HG03460 (cell line): ENCODE data around the gene KLF7.

Experiments
- ATAC-seq: cut with Tn5 transposase; IDR thresholded peaks from one replicate; pipeline ENCODE4 v1.9.1; 2021; ENCODE audit not compliant: unreplicated experiment

The KLF7 gene

DNA sequence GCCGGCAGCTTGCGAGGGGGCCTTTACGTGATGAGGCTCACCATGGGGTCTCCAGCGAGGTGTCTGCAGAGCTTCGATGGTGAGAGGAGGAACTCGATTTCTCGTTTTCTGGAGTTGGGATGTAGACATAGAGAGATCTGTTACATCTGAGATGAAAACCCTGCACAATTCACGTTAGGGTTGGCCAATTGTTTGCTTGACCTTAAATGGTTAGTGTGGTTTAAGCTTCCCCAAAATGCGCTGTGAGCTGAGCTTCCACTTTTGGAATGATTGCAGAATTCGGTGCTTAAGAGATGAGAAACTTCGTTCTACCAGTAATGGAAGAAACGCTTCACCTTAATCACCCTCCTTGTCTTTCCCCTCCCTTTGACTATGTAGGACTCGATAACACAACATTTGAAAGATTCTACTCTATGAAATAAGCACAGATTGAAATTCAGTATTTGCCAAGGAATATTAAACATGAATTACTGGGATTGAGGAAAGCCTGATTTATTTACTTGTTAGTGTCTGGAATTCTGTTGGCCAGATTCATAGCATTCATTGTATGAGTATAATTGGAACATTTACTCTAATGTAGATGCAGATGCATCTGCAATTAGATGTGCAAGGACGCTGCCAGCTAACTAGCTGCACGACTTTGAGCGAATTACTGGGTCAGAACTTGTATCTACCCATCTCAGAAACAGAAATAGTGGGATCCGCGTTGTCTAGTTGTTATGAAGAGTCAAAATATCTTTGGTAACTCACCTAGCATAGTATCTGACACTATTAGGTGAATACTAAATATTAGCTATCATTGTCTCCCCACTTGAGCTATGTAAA lies 1.6 kb upstream of the KLF7 start:
- no peak for ATAC-seq

DNA sequence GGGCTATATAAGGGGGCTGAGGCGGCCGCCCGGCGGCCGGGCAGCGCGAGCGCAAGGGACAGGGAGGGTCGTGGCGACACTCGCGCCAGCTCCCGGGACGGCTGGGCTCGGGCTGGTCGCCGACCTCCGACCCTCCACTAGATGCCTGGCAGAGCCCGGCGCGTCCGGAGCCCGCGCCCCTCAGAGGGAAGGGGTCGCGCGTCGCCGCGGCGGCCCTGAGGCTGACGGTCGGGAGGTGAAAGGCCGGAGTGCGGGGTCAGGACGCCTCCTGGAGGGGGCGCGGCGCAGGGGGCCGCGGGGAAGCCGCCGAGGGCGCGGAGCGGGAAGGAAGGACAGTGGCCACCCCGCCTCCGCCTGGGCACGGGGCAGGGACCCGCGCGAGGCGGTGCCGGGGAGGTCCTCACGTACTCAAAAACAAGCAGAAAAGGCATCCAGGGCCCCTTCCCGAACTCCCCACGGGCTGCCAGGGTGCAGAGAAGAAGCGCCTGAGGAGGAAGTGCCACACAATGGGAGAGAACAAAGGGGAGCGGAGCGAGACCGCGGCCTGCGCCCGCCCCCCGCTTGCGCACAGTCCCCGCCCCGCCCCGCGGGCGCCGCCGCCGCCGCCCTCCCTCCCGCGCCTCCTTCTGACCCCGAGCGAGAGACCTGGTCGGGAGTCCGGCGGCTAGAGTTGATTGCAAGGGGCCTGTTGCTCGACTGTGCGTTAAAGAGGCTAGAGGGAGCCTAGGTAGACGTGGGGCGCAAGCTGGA lies 776 bp upstream of the KLF7 start:
- ATAC-seq = peak; percentile 45

DNA sequence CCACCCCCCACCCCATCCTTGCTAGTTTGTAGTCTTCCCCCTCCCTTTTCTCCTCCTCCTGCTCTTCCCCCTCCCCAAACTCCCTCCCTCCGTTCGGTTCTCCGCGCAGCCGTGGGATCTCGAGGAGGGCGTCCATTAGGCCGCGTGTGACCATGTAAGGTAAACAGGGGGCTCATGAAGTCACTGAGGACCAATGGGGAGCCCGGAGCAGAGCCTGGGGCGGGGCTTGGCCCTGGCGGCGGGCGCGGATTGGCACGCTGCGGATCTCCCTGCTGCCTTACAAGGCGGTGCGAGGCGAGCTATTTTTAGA lies 246 bp upstream of the KLF7 start:
- ATAC-seq = peak; percentile 93

DNA sequence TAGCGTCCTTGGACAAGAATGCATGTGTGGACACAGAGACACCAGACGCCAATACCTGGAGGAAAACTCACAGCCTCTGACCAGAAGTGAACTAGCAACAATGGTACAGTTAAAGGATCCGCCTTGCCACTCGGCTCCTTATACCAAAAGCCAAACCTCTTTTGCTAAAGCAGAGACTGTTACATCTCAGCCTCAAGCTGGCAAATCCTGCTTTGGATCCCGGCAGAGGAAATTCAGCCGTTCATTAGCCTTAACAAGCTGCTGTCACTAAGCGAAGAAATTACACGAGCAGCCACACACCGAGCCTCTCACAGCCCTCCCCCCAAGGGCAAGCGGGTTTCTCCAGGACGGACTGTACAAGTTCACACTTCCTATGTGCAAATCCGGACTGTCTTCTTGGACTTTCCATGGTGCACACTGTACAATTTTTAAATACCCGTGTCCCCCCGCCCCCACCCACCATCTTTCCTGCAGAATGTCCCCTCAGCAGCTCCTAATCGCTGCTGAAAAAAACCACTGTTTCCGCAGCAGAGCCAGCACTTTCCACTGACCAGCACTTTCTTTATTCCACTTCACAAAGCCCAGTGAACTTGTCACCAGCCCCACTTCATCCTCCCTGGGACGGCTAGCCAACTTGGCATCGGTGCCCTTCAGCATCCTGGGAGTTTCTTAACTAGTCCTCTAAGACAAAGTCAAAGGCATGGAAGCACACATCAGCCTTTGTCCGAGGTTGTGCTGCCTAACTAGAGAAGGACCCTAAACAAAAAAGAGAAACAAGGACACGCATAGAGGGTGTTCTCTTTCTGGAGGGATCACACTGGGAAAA lies 1.5 kb downstream of the KLF7 start:
- no peak for ATAC-seq

DNA sequence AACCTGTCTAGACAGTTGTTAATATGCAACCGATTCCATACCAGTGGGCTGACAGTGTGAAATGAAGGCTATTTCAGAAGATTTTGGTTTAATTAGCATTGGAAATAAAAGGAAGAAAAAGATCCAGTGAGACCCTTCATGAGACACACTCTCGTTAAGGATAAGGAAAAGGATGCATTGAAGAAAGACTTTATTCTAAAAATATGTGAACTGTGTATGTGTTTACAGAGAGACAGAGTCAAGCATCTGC lies 2.1 kb downstream of the KLF7 start:
- no peak for ATAC-seq

DNA sequence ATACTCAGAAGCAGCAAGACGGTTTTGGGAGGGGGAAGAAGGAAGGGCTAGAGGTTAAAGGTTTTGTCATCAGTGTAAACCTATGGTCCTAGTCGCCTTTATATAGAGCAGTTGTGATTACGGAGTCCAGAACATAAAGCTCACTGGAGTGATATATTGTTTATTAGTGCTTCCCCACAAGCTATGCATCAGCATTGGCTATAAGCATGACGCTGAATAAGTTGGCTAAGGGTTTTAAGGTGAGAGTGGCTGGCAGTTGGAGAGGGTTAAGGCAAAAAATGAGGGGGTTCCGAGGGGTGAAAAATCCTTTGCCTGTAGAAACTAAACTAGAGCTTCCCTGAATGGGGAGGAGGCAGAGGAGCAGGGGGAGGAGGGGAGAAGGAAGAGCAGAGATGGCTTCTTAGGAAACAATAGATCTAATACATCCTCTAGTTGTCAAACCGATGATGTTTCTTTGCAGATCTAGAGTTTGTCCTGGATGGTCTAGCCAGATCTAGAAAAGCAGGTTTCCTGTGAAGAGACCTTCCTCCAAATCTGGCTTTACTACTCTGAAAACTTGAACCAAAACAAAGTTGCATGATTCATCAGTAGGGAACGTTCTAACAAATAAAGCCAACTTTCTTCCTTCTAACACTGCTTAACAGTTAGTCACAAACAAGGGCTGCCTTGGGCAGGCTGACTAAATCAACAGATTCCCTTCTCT lies 2.5 kb downstream of the KLF7 start:
- no peak for ATAC-seq

DNA sequence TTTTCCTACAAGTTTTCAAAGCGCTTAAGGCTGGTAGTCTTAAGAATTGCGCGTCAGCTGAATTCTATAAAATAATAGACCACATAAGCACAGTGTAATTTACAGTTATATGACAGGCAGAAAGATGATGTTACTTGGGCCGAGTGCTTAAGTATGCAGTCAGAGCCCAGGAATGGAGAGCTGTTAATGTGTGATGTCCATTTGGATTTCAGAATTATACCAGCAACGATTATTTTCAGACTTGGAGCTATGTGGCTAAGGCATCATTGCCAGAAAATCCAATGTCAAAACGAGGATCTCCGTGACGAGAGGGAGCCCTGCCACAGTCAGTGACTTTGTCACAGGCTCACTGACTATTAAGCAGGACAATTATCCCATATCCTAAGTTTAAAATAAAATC lies 3.4 kb downstream of the KLF7 start:
- no peak for ATAC-seq

DNA sequence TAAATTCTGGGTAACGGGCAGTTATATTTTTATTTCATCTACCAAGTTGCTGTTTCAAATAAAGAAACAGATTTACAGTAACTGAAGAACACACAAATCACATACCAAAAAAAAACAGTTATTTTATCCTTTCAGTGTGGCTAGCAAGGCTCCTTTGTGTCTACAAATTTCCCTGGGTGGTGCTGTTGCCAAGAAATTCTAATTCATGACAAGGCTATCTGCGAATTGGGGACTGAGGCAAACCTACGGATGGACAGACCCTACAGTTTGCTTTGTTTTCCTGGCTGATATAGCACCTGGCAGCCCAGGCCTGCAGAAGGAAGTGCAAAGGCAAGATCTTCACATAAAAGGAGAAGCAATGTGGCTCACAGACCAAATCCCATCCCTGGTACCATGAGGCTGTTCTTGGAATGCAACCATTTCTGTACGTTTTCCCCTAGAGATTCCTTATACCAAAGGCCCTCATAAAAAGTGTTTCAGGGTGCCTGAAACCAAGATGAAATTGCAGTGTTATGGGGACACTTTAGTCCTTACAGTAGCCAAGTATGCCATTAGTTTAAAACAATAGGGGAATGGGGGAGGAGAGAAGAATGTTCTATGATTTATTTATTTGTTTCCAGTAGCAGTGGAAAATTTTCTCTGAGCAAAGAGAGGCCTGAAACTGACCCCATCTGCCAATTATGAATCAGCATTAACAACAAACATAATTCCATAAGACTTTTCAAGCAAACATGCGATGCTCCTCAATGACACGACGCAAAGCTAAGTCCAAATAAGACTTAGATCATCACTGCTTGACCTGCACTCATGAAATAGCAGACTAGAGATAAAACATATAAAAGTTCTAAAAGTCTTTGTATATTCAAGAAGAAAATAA lies 4.3 kb downstream of the KLF7 start:
- ATAC-seq = no peak

DNA sequence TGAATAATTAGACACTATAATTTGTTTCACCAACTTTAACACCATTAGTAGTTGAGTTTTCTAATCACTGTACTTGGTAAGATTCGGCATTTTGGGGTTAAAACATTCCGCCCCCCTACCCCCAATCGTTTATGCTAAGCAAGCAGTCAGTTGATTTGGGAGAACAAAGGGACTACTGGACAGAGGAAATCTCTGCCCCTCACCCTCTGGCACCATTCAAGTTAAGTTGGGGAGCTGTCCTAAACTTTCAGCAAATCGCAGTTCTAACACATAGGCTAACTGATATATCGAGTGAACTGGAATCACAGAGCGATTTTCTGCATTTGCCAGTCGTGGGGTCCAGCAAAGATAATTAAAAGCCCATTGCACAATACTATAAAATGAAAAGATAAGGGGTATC lies 5.6 kb downstream of the KLF7 start:
- no peak for ATAC-seq

DNA sequence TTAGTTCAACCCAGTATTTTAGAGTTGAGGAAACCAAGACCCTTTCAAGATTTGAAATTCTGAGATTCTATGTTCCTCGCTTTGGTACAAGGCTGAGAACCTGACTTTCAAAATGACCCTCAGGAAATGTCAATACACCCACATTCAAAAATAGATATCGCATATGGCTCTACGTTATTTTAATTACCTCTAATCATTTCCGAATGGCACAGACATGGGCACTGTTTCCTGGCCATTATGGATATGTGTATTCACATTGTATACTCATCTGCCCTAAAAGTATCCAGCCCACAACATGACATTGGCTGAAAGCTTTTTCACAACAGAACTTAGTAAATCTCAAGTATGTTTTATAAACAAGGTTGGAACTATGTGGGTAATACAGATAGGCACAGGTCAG lies 6.7 kb downstream of the KLF7 start:
- no peak for ATAC-seq

DNA sequence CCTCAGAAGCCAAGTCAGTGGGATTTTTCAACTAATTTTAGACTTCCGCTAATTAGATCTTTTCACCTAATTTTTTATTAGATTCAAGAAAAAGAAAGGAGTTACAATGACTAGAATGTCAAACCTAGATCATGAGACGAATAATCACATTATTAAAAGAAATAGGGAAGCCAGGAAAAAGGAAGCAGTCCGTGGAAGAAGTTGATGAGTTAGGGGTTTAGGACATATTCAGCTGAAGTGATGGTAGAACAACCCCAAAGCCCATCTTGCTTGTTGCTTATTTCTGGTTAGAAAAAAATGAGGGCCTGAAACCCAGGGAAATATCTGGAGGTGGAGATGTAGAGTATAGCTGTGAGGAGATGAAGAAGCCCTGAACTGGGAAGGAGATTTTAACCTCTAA lies 8.0 kb downstream of the KLF7 start:
- no peak for ATAC-seq

DNA sequence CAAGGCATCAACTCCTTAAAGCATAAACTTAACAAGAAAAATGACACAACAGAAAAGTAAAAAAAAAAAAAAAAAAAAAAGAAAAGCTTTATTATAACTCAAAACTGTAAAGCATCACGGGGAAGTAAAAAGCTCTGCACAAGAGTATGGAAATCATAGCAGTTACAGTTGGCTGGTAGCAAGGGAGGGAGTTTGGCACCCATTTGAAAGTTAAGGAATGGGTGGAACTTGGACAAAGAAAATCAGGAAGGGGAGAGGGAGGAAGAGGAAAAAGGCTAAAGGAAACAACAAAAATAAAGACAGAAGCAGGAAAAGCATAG lies 8.6 kb downstream of the KLF7 start:
- no peak for ATAC-seq

DNA sequence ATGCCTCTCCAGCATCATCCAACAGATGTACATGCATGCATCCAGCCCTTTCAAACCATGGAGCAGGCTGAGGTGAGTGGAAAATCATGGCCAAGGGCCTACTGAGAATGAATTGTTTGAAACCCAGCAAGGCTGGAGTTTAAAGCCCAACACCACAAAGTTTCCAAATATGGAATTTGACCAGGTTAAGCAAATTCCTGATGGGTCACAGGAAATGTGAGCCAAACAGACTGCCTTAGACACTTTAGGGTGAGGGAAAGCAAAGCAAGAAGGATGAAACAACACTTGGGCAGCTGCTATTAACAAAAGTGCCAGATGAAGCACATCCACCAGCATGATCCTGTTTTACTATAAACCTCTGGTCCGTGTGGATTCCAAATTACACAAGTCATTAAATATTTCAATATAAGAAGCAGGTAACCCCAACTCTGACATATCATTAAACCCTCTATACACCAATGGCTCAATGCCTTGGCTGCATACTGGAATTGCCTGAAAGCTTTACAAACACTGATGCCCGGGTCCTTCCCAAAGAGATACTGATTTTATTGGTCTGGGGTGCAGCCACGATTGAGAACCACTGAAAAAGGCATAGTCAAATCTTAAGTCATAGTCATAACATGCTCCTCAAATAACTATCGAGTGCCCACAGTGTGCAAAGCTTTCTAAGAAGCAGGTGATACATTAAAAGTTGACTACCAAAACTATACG lies 9.1 kb downstream of the KLF7 start:
- peak; percentile 43 for ATAC-seq

DNA sequence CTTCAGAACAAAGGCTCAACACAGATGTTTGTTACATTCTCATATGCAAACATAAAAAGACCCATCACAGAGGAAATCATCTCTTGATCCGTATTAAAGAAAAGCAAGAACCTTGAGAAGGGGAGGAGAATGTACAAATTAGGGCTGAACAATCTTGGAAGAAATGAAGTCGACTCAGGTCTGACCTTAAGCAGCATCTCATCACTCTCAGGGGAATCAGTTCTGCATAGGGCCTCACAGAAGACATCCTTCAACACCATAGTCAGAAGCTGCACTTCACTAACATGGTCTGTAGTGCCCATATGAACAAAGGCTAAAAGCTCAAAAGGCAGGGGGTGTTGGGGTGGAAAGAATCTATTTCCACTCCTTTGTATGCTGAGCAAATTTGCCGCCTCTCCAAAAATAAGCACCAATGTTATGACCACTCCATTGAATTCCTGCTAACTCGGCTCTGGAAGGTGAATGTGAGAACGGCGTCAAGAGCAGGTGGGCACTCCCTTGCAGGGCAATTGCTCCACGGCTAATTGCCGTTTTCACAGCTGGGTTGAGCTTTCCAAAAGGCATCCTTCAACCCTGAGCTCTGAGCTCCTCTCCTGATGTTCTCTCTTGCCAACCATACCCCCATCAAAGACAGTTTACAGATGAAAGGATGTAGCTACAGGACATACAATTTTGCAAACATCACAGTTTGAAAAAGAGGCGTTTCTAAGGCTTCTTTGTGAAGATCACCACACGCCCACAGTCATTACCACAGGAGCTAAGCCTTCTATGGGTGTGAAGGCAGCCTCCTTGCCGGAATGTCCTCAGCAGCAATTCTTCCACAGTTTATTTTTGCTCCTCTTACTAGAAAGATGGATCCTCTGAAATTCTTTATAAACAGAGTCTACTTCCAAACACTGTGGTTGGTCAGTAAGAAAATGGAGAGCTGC lies 10.0 kb downstream of the KLF7 start:
- no peak for ATAC-seq

DNA sequence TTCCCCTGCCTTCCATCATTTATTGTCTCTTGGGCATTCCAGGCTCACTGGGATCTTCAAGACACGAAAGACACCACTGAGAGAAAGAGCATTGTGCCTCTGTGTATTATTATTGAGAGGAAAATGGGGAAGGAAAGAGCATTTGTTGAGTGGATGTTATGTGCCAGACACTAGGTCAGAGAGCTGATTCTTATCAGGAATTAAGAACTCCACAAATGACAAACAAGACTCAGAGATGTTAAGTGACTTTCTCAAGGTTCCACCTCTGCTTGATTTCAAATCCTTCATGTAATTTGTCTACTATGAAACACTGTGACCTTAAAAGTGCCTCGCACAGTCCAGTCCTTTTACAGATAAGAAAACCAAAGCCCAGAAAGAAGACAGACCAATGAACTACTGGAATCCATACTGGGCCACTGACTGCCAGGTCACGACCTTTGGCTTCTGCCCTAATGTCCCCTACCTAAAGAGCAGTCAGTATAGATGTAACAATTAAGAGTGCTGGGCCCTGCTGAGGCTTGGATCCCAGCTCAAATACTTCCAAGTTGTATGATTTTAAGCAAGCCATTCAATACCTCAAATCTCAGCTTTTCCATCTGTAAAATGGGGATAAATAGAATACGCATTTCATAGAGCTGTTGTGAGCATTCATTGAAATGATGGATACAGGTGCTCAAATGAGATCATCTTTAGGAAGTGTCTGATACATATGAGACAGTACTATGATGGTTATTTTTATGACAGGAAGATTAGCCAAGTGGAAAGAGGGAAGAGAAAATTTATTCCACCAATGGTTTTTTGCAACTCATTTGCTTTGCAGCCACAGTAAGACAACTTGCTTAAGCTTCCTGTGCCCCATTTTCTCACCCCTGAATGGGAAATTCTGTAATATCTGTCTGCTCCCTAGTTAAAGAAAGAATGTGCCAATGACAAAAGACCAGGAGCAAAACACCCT lies 10.9 kb downstream of the KLF7 start:
- no peak for ATAC-seq

DNA sequence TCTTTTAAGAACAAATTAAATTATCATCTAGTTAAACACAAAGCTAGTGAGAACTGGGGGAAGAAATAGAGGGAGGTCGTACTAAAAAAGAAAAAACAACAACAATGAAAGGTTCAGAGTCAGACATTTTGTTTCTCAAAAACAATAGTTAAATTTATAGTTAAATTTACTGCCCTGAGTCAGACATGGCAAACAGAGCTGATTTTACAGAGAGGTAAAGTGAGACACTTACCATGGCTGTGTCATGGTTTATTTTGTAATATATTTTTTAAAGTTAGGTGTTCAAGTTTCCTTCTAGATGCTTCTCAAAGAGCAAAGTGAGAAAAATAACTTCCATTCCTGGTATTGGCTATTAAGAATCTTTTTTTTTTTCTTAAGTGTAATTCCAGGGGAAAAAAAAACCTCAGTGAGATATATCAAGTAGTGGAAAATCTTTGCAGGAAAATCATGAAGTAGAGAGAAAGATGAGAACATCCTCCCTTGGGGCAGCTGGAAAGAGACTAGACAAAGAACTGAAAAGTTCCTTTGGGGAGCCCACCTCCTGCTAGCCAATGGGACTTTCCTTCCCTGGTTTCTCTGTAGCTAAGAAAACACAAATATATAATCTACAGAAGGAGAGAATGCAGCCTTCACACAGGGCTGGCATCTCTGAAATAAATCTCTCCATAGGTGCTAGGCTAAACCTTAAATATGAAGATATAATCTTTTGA lies 12.3 kb downstream of the KLF7 start:
- no peak for ATAC-seq

DNA sequence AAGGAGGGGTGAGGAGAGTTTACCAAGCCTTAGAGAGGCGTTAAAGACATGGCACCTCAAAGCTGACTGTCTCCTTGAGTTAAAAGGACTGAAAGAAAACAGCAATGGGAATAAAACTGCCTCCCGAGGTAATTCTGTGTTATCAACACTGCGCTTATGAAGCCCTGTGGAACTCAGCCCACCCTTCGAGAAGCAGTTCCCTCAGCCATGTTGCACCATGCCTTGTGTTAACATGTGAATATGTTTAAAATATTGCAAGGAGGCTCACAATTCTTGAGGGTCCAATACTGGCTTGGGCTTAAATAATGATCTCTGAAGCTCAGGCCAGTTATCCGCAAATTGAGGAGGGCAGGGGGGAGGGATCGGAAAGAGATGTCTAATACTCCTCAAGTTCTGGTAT lies 14.7 kb downstream of the KLF7 start:
- no peak for ATAC-seq
